ENCODE measurements around the gene KATNA1.

KATNA1 gene

GRCh38 chr6:149563928-149564325 lies 84.6 kb downstream of the KATNA1 start:
- in situ Hi-C loops (cut with HindIII; ENCODE audit: low sequenced_read_pairs): no loop called here
- H3K4me3 ChIP-seq (ENCODE audit: low read depth, low read length): no peak overlapping the region
- no peak for DNase-seq (ENCODE audit: low read depth, low spot score)
- TF ChIP-seq CTCF (IDR thresholded peaks at IDR 0.05; ENCODE audit: low read depth, low read length): no peak

GRCh38 chr6:149563203-149563927 lies 85.1 kb downstream of the KATNA1 start:
- DNase-seq (ENCODE audit: low read depth, low spot score): peak; percentile 66
- no peak overlapping the region for H3K4me3 ChIP-seq (ENCODE audit: low read depth, low read length)
- in situ Hi-C loops (cut with HindIII; ENCODE audit: low sequenced_read_pairs): no loop called here
- TF ChIP-seq CTCF (IDR thresholded peaks at IDR 0.05; ENCODE audit: low read depth, low read length): no peak

- in situ Hi-C loops (cut with HindIII; ENCODE audit: low sequenced_read_pairs): no loop called here
- TF ChIP-seq CTCF (IDR thresholded peaks at IDR 0.05; ENCODE audit: low read depth, low read length): peak; percentile 57
- no peak overlapping the region for H3K4me3 ChIP-seq (ENCODE audit: low read depth, low read length)
- DNase-seq (ENCODE audit: low read depth, low spot score): no peak
Measured at GRCh38 chr6:149560736-149561135, 87.8 kb downstream of the KATNA1 start.

DNA sequence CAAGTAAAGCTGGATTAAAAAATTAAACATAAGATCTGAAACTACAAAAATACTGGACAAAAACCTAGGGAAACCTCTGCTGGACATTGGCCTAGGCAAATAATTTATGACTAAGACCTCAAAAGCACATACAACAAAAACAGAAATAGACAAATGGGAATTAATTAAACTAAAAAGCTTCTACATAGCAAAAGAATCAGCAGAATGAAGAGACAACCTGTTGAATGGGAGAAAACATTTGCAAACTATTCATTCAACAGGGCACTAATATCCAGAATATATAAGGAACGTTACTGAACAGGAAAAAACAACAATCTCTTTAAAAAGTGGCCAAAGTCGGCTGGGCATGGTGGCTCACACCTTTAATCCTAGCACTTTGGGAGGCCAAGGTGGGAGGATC lies 89.1 kb downstream of the KATNA1 start:
- no peak overlapping the region for H3K4me3 ChIP-seq (ENCODE audit: low read depth, low read length)
- no peak for TF ChIP-seq CTCF (IDR thresholded peaks at IDR 0.05; ENCODE audit: low read depth, low read length)
- DNase-seq (ENCODE audit: low read depth, low spot score): no peak
- in situ Hi-C loops (cut with HindIII; ENCODE audit: low sequenced_read_pairs): no loop called here

DNA sequence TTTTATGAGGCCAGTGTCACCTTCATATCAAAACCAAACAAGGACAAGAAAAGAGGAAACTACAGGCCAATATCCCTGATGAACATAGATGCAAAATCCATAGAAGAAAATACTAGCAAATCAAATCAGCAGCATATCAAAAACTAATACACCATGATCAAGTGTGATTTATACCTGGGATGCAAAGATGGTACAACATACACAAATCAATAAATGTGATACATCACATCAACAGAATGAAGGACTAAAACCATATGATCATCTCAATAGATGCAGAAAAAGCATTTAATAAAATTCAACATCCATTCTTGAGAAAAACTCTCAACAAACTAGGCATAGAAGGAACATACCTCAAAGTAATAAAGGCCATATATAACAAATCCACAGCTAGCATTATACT lies 90.5 kb downstream of the KATNA1 start:
- no peak overlapping the region for H3K4me3 ChIP-seq (ENCODE audit: low read depth, low read length)
- TF ChIP-seq CTCF (IDR thresholded peaks at IDR 0.05; ENCODE audit: low read depth, low read length): no peak
- in situ Hi-C loops (cut with HindIII; ENCODE audit: low sequenced_read_pairs): no loop called here
- DNase-seq (ENCODE audit: low read depth, low spot score): no peak

DNA sequence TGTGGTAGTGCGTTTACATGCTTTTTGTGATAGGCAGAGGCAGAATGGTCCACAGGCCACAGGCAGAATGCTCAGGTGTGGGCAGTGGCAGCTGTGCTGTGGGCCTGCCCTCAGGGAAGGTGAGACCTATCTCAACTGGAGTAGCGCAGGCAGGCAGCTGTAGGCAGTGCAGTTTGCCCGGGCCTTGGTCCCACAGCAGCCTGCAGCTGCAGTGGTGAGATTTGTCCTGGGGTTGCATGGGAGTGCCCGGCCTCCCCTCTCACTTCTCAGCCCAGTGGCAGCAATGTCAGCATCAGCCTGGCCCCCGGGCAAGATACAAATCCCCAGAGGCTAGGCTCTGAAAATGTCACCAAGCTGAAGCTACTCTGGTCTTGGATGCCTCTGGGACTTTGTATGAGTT lies 96.6 kb downstream of the KATNA1 start:
- in situ Hi-C loops (cut with HindIII; ENCODE audit: low sequenced_read_pairs): no loop called here
- no peak for DNase-seq (ENCODE audit: low read depth, low spot score)
- TF ChIP-seq CTCF (IDR thresholded peaks at IDR 0.05; ENCODE audit: low read depth, low read length): no peak
- no peak overlapping the region for H3K4me3 ChIP-seq (ENCODE audit: low read depth, low read length)

Data from astrocyte of the spinal cord (primary cell).